Right renal pelvis (tissue), 4 donors: ENCODE results near the gene NUFIP1. TPM values are rescaled to one million over a fixed set of nuclear protein-coding genes. Genes with fewer than 3 reads are reported as not detected.
A peak's percentile ranks its signal among the peaks of the same experiment; 100 is the strongest.
"Not testable (repeated sequence)": the region's sequence is repeated elsewhere in the genome, so short reads cannot be mapped to it uniquely, and the experiment has no call there.

ENCODE experiments used
- DNase-seq, 4 donors: peaks; one replicate each; pipeline ENCODE4 v3.0.0-alpha.2; 2013; ENCODE audit warnings: low read depth in 4 of 4, low spot score in 3 of 4, missing footprints in 1 of 4
- polyA plus RNA-seq, 4 donors: library from polyadenylated mRNA; unstranded; fragments of 120-200 nt; gene quantifications; one replicate each; pipeline ENCODE4 v1.2.1, GENCODE V29; 2013; ENCODE audit not compliant: insufficient read length in 4 of 4

Gene NUFIP1
- polyA plus RNA-seq, 4 donors, result 12.0 to 13.8 (median 13.8) TPM

- DNase-seq, result no peak
Observed at GRCh38 chr13:44921931-44922758, 67.1 kb downstream of the NUFIP1 start.

GRCh38 chr13:44921246-44921877 lies 67.9 kb downstream of the NUFIP1 start:
- no peak for DNase-seq

GRCh38 chr13:44920013-44920412 lies 69.3 kb downstream of the NUFIP1 start:
- DNase-seq, result no peak

GRCh38 chr13:44919104-44919804 lies 70.0 kb downstream of the NUFIP1 start:
- DNase-seq, result no peak

- peak in 3 of 4 donors; percentile 78 to 89 (median 81) for DNase-seq
Observed at GRCh38 chr13:44918326-44919103, 70.8 kb downstream of the NUFIP1 start.

GRCh38 chr13:44917589-44918325 lies 71.5 kb downstream of the NUFIP1 start:
- DNase-seq, result peak; percentile 97 to 100 (median 98)

GRCh38 chr13:44912278-44913016 lies 76.8 kb downstream of the NUFIP1 start:
- DNase-seq, result no peak

GRCh38 chr13:44908712-44909111 lies 80.6 kb downstream of the NUFIP1 start:
- no peak for DNase-seq

- DNase-seq, result no peak
Observed at GRCh38 chr13:44908266-44908665, 81.0 kb downstream of the NUFIP1 start.

GRCh38 chr13:44906713-44907112 lies 82.6 kb downstream of the NUFIP1 start:
- no peak for DNase-seq

- no peak for DNase-seq
Observed at GRCh38 chr13:44906230-44906629, 83.0 kb downstream of the NUFIP1 start.

- DNase-seq, result no peak
Observed at GRCh38 chr13:44905556-44905955, 83.7 kb downstream of the NUFIP1 start.

GRCh38 chr13:44904967-44905366 lies 84.3 kb downstream of the NUFIP1 start:
- no peak for DNase-seq

- DNase-seq, result no peak
Observed at GRCh38 chr13:44903574-44903985, 85.7 kb downstream of the NUFIP1 start.

GRCh38 chr13:44902738-44903137 lies 86.5 kb downstream of the NUFIP1 start:
- DNase-seq, result no peak

- DNase-seq, result no peak
Observed at GRCh38 chr13:44899967-44900366, 89.3 kb downstream of the NUFIP1 start.

GRCh38 chr13:44898308-44898707 lies 91.0 kb downstream of the NUFIP1 start:
- not testable (repeated sequence) for DNase-seq

- DNase-seq, result no peak
Observed at GRCh38 chr13:44895953-44896335, 93.3 kb downstream of the NUFIP1 start.

- no peak for DNase-seq
Observed at GRCh38 chr13:44895264-44895952, 93.9 kb downstream of the NUFIP1 start.
